K562 (cell line): ENCODE data around the gene AQP11. TPM values are rescaled to one million over a fixed set of nuclear protein-coding genes. Genes with fewer than 3 reads are reported as not detected.

Experiments used
- BRF2 ChIP-seq: IDR thresholded peaks from 3 replicates; pipeline ENCODE4 v1.6.1; 2011; ENCODE audit warnings: borderline replicate concordance, mild to moderate bottlenecking; ENCODE audit not compliant: insufficient read length, insufficient read depth
- CREBBP ChIP-seq: IDR thresholded peaks from one replicate; pipeline ENCODE4 v1.6.1; 2012; ENCODE audit warnings: low read depth, mild to moderate bottlenecking, control low read depth, inconsistent platforms, low read length
- ELK3 ChIP-seq: fragments of 450-650 bp; formaldehyde crosslinking; IDR thresholded peaks from 2 replicates; pipeline ENCODE4 v1.4.0; 2020; ENCODE audit warnings: mild to moderate bottlenecking
- FOXA1 ChIP-seq: fragments of 450-650 bp; IDR thresholded peaks from 2 replicates; pipeline ENCODE4 v1.6.1; 2016; ENCODE audit warnings: mild to moderate bottlenecking, borderline replicate concordance
- HOXB6 ChIP-seq: fragments of 250-450 bp; sonication (Bioruptor Pico); IDR thresholded peaks from 2 replicates; pipeline ENCODE4 v1.5.1; 2022; ENCODE audit warnings: mild to moderate bottlenecking, borderline replicate concordance
- MECOM ChIP-seq: fragments of 250-450 bp; sonication (Bioruptor Pico); IDR thresholded peaks from 2 replicates; pipeline ENCODE4 v1.8.0; 2022; ENCODE audit warnings: inconsistent platforms
- NELFE ChIP-seq: IDR thresholded peaks from 2 replicates; pipeline ENCODE4 v1.6.1; 2011; ENCODE audit warnings: mild to moderate bottlenecking; ENCODE audit not compliant: insufficient read depth, insufficient read length
- PCBP2 ChIP-seq: fragments of 200-400 bp; formaldehyde crosslinking; IDR thresholded peaks from 2 replicates; pipeline ENCODE4 v1.6.1; 2018; ENCODE audit warnings: low read length, low read depth, mild to moderate bottlenecking, moderate library complexity; ENCODE audit not compliant: poor library complexity, severe bottlenecking
- POLR3A ChIP-seq: IDR thresholded peaks from 2 replicates; pipeline ENCODE4 v1.6.1; 2011; ENCODE audit warnings: borderline replicate concordance, mild to moderate bottlenecking, moderate library complexity; ENCODE audit not compliant: insufficient read length, insufficient read depth; ENCODE audit errors: extremely low read depth
- RFX1 ChIP-seq: fragments of 450-650 bp; IDR thresholded peaks from 2 replicates; pipeline ENCODE4 v1.6.1; 2016; ENCODE audit warnings: mild to moderate bottlenecking, moderate library complexity
- SAP30 ChIP-seq: fragments of 200-600 bp; sonication (generic); IDR thresholded peaks from 2 replicates; pipeline ENCODE4 v1.6.1; 2012; ENCODE audit warnings: borderline replicate concordance, low read depth, mild to moderate bottlenecking, moderate library complexity, low read length, control low read depth, inconsistent platforms; ENCODE audit not compliant: insufficient read depth, poor library complexity, severe bottlenecking
- SPI1 ChIP-seq: IDR thresholded peaks from 2 replicates; pipeline ENCODE4 v1.6.1; 2011; ENCODE audit warnings: low read depth, low read length, control low read depth, borderline replicate concordance
- XRCC3 ChIP-seq: fragments of 450-650 bp; IDR thresholded peaks from 2 replicates; pipeline ENCODE4 v1.6.1; 2017; ENCODE audit warnings: mild to moderate bottlenecking, moderate library complexity
- YY1 ChIP-seq, 3 experiments: IDR thresholded peaks; 2 replicates each; pipeline ENCODE4 v1.6.1; 2011; ENCODE audit warnings: low read length in 2 of 3, mild to moderate bottlenecking in 2 of 3, moderate library complexity in 2 of 3, borderline replicate concordance in 1 of 3, control low read depth in 1 of 3, low read depth in 1 of 3; ENCODE audit not compliant: insufficient read depth in 3 of 3, insufficient replicate concordance in 2 of 3, control insufficient read depth in 1 of 3, insufficient read length in 1 of 3; ENCODE audit errors: extremely low read depth in 1 of 3
- ZFP1 ChIP-seq: fragments of 450-650 bp; formaldehyde crosslinking; IDR thresholded peaks from 2 replicates; pipeline ENCODE4 v1.4.0; 2020; ENCODE audit warnings: mild to moderate bottlenecking, mixed read lengths
- ZNF124 ChIP-seq: sonication (generic); formaldehyde crosslinking; IDR thresholded peaks from 2 replicates; pipeline ENCODE4 v1.8.1; 2022; ENCODE audit warnings: missing genetic modification reagents
- ZNF146 ChIP-seq: IDR thresholded peaks from one replicate; pipeline ENCODE4 v1.6.1; 2018; ENCODE audit warnings: missing compliant biosample characterization; ENCODE audit not compliant: unreplicated experiment
- ZNF324 ChIP-seq: fragments of 250-450 bp; sonication (Bioruptor Pico); IDR thresholded peaks from 2 replicates; pipeline ENCODE4 v1.4.0; 2020; ENCODE audit warnings: mild to moderate bottlenecking
- ZNF584 ChIP-seq: fragments of 200-800 bp; sonication (Bioruptor generic); IDR thresholded peaks from 2 replicates; pipeline ENCODE4 v1.6.1; 2016; ENCODE audit warnings: low read depth, mild to moderate bottlenecking, missing genetic modification characterization, missing compliant biosample characterization
- ZNF717 ChIP-seq: fragments of 250-450 bp; sonication (Bioruptor Pico); IDR thresholded peaks from 2 replicates; pipeline ENCODE4 v1.5.0; 2021
- polyA plus RNA-seq, 8 experiments: library from polyadenylated mRNA; depleted of rRNA in 4 of 8; stranded (reverse) in 5 of 8; unstranded in 3 of 8; fragments of >200 nt; fragmentation: Nextera tagmentation in 2 of 8; fragmentation: Illumina TruSeq in 1 of 8; extraction: Ambion mirVana in 2 of 8; extraction: Trizol in 1 of 8; gene quantifications; 2 replicates each; pipeline versions ENCODE4 v1.2.1 to v1.2.3, GENCODE V29; 2011 to 2014; ENCODE audit warnings: inconsistent platforms in 1 of 8, missing spikeins in 1 of 8
- total RNA-seq, 7 experiments: library from RNA; depleted of rRNA in 6 of 7; stranded (reverse); fragments of >200 nt in 6 of 7; fragmentation: Illumina TruSeq in 2 of 7; extraction: Trizol in 2 of 7; gene quantifications; 2 replicates each; pipeline versions ENCODE4 v1.2.1 to v1.2.3, GENCODE V29; 2011 to 2021; ENCODE audit warnings: low replicate concordance in 1 of 7
- TF ChIP-seq, protein P1 (sequence below): fragments of 450-650 bp; IDR thresholded peaks from 2 replicates; pipeline ENCODE4 v1.6.1; 2016; ENCODE audit warnings: low read depth, mild to moderate bottlenecking, moderate library complexity
- TF ChIP-seq, protein P2 (sequence below): fragments of 250-450 bp; sonication (Bioruptor Pico); IDR thresholded peaks from 2 replicates; pipeline ENCODE4 v1.8.0; 2022; ENCODE audit warnings: moderate library complexity, mild to moderate bottlenecking, inconsistent platforms
- TF ChIP-seq, protein P3 (sequence below): fragments of 450-650 bp; formaldehyde crosslinking; IDR thresholded peaks from 2 replicates; pipeline ENCODE4 v1.4.0; 2020; ENCODE audit warnings: mild to moderate bottlenecking, moderate library complexity

AQP11 gene
- total and polyA plus RNA-seq, 9 of the 15 experiments (the other 6 are each of a cell fraction or from before 2014, with no cell fraction given) = 0.09 to 1.0 (median 0.36) TPM

DNA sequence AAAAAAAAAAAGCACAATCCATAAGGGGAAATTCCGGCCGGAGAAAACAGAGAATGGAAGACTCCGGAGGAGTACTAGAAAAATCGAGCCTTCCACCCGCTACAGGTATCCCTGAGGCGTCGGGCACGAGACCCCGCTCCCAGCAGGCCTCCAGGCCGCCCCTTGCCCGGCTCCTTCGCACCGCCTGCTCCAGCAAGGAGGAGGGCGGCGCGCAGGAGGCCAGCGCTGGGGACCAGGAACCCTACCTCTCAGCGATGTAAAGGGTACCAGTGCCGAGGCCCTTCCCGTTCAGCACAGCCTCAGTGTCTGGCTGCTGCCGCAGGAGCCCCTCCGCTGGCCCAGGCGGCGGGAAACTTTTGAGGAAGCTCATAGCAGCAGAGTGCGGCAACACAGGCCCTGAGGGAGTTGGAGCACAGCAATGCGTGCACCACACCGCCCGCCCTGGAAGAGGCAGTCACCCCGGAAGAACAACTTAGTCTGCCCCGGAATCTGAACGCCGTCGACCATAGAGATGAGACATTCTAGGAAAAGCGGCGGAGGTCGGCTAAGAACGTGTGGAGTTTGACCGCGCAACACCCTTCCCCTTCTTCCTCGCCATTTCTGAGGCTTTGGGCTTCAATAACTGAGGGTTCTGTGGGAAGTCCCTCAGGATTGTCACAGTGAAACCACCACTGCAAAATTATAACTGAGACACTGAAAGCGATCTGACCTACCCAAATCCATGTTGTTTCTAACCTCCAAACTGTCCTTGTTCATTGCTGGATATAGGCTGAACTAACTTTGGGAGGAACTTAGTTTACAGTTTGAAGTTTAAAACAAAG lies 47.8 kb downstream of the AQP11 start, which contains the start of gene CLNS1A (continued):
- TF ChIP-seq FOXA1 = no peak
- TF ChIP-seq ELK3 (CRISPR knock-in tag) = no peak
- no peak for TF ChIP-seq PCBP2
- no peak for TF ChIP-seq ZFP1 (CRISPR knock-in tag)
- TF ChIP-seq, protein P1, sequence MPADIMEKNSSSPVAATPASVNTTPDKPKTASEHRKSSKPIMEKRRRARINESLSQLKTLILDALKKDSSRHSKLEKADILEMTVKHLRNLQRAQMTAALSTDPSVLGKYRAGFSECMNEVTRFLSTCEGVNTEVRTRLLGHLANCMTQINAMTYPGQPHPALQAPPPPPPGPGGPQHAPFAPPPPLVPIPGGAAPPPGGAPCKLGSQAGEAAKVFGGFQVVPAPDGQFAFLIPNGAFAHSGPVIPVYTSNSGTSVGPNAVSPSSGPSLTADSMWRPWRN = no peak
- TF ChIP-seq NELFE = no peak
- TF ChIP-seq SAP30 = peak; percentile 93
- TF ChIP-seq ZNF584 (CRISPR knock-in tag) = no peak
- TF ChIP-seq YY1 (IDR thresholded peaks at IDR 0.05; ENCODE audit: borderline replicate concordance in 1 of 3, control insufficient read depth in 1 of 3, extremely low read depth in 1 of 3, insufficient read depth in 3 of 3, insufficient read length in 1 of 3, insufficient replicate concordance in 2 of 3, low read depth in 1 of 3, low read length in 2 of 3) = peak in 2 of 3 experiments; percentile 73
- 0 out of 2 replicates have a peak, but pooled peaks have one; percentile 14 for TF ChIP-seq SPI1
- TF ChIP-seq POLR3A = no peak
- no peak for TF ChIP-seq CREBBP
- TF ChIP-seq, protein P2, sequence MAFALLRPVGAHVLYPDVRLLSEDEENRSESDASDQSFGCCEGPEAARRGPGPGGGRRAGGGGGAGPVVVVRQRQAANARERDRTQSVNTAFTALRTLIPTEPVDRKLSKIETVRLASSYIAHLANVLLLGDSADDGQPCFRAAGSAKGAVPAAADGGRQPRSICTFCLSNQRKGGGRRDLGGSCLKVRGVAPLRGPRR = no peak
- TF ChIP-seq ZNF124 (CRISPR knock-in tag) = no peak
- TF ChIP-seq ZNF324 (CRISPR knock-in tag) = no peak
- no peak for TF ChIP-seq BRF2
- TF ChIP-seq XRCC3 = no peak
- no peak for TF ChIP-seq ZNF717 (CRISPR knock-in tag)
- no peak for TF ChIP-seq HOXB6 (CRISPR knock-in tag)
- TF ChIP-seq, protein P3, sequence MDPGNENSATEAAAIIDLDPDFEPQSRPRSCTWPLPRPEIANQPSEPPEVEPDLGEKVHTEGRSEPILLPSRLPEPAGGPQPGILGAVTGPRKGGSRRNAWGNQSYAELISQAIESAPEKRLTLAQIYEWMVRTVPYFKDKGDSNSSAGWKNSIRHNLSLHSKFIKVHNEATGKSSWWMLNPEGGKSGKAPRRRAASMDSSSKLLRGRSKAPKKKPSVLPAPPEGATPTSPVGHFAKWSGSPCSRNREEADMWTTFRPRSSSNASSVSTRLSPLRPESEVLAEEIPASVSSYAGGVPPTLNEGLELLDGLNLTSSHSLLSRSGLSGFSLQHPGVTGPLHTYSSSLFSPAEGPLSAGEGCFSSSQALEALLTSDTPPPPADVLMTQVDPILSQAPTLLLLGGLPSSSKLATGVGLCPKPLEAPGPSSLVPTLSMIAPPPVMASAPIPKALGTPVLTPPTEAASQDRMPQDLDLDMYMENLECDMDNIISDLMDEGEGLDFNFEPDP = no peak
- TF ChIP-seq RFX1 = no peak
- TF ChIP-seq ZNF146 (CRISPR knock-in tag) = no peak
- TF ChIP-seq MECOM (CRISPR knock-in tag) = no peak
